Measurements from ENCODE around the gene LRRC19.

GRCh38 chr9:27042476-27042875 lies 37.0 kb upstream of the LRRC19 start:
- no peak for TF ChIP-seq REST (IDR thresholded peaks at IDR 0.05; ENCODE audit: insufficient read depth in 1 of 2, low read depth in 2 of 2, low read length in 1 of 2)
- no peak for TF ChIP-seq CTCF (IDR thresholded peaks at IDR 0.05)
- no peak for TF ChIP-seq POLR2AphosphoS5 (IDR thresholded peaks at IDR 0.05; ENCODE audit: low read depth, low read length)

All from Panc1 (cell line).